Inflammatory macrophage (primary cell): ENCODE results near the gene LRP6.

Experiments
- DNase-seq, 2 donors: peaks; one replicate each; pipeline ENCODE4 v3.0.0-alpha.2; 2020 to 2022

The LRP6 gene

DNA sequence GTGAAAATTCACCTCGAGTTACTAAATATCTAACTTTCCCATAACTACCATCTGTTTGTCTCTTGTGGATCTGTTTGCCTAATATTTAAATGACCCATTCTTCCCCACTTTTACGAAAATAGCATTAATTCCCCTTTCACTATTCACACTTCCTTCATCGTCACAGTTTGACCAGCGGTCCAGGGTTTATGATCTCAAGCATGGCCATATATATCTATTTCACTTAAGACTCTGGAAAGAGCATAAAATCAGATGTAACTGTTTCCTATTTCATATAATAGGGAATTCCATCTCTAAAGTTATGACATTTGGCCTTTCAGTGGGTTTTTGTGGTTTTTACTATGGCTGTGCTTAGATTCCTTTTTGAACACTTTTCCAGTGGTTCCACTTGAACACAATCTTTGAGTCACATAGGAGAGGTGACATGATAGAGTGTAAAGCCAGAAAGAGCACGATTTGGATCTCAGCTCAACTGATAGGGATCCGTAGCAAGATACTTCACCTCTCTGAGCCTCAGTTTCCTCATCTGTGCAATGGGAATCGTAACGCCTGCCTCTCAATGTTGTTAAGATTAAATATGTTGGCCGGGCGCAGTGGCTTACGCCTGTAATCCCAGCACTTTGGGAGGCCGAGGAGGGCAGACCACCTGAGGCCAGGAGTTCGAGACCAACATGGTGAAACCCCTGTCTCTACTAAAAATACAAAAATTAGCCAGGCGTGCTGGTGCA is 196.9 kb downstream of the LRP6 start:
- DNase-seq = peak; percentile 5 to 8

GRCh38 chr12:12068751-12069150 is 198.1 kb downstream of the LRP6 start:
- no peak for DNase-seq
